HepG2 (cell line): Measurements from ENCODE around the gene REPIN1. TPM values are rescaled to one million over a fixed set of nuclear protein-coding genes. Genes with fewer than 3 reads are reported as not detected.

Experiments used
- ATF3 ChIP-seq: sonication (generic); formaldehyde crosslinking; IDR thresholded peaks from 2 replicates; pipeline ENCODE4 v1.4.0; 2020; ENCODE audit warnings: missing genetic modification reagents
- DMAP1 ChIP-seq: IDR thresholded peaks from 2 replicates; pipeline ENCODE4 v1.6.1; 2016
- FOSL2 ChIP-seq: sonication (generic); formaldehyde crosslinking; IDR thresholded peaks from 2 replicates; pipeline ENCODE4 v1.4.0; 2020; ENCODE audit warnings: missing genetic modification reagents
- ISL2 ChIP-seq: sonication (generic); formaldehyde crosslinking; IDR thresholded peaks from 2 replicates; pipeline ENCODE4 v1.5.0; 2020; ENCODE audit warnings: missing genetic modification reagents
- KAT7 ChIP-seq: IDR thresholded peaks from 2 replicates; pipeline ENCODE4 v1.6.1; 2018; ENCODE audit warnings: borderline replicate concordance, missing compliant biosample characterization
- KDM2A ChIP-seq: sonication (generic); formaldehyde crosslinking; IDR thresholded peaks from 2 replicates; pipeline ENCODE4 v1.4.0; 2020; ENCODE audit warnings: low read depth, missing genetic modification reagents, borderline replicate concordance
- MAX ChIP-seq: IDR thresholded peaks from 2 replicates; pipeline ENCODE4 v1.6.1; 2012; ENCODE audit warnings: inconsistent platforms
- NCOA1 ChIP-seq: sonication (generic); formaldehyde crosslinking; IDR thresholded peaks from 2 replicates; pipeline ENCODE4 v1.9.0; 2021; ENCODE audit warnings: missing genetic modification reagents
- PRDM10 ChIP-seq: sonication (generic); formaldehyde crosslinking; IDR thresholded peaks from 2 replicates; pipeline ENCODE4 v1.4.0; 2020; ENCODE audit warnings: low read depth, missing genetic modification reagents
- SOX5 ChIP-seq: IDR thresholded peaks from 2 replicates; pipeline ENCODE4 v1.6.1; 2016; ENCODE audit warnings: borderline replicate concordance
- SP2 ChIP-seq: sonication (generic); formaldehyde crosslinking; IDR thresholded peaks from 2 replicates; pipeline ENCODE4 v1.5.1; 2020; ENCODE audit warnings: mild to moderate bottlenecking, missing genetic modification reagents
- SSRP1 ChIP-seq: IDR thresholded peaks from 2 replicates; pipeline ENCODE4 v1.6.1; 2016; ENCODE audit warnings: control low read depth
- STAT5B ChIP-seq: sonication (generic); formaldehyde crosslinking; IDR thresholded peaks from 2 replicates; pipeline ENCODE4 v1.4.0; 2020; ENCODE audit warnings: missing genetic modification reagents
- TAF1 ChIP-seq: sonication (generic); formaldehyde crosslinking; IDR thresholded peaks from 2 replicates; pipeline ENCODE4 v1.4.0; 2020; ENCODE audit warnings: missing genetic modification reagents
- U2AF1 ChIP-seq: fragments of 200-400 bp; formaldehyde crosslinking; optimal IDR thresholded peaks from 2 replicates; pipeline ENCODE3; 2017; ENCODE audit warnings: mild to moderate bottlenecking, low read depth, low read length
- ZFP36L2 ChIP-seq: sonication (generic); formaldehyde crosslinking; IDR thresholded peaks from 2 replicates; pipeline ENCODE4 v1.4.0; 2020; ENCODE audit warnings: missing genetic modification reagents
- ZNF235 ChIP-seq: sonication (generic); formaldehyde crosslinking; IDR thresholded peaks from 2 replicates; pipeline ENCODE4 v1.8.1; 2023; ENCODE audit warnings: mild to moderate bottlenecking, missing genetic modification reagents, borderline replicate concordance
- ZNF563 ChIP-seq: sonication (generic); formaldehyde crosslinking; IDR thresholded peaks from 2 replicates; pipeline ENCODE4 v1.8.0; 2022; ENCODE audit warnings: mild to moderate bottlenecking, moderate library complexity, missing genetic modification reagents
- ZNF574 ChIP-seq: sonication (generic); formaldehyde crosslinking; IDR thresholded peaks from 2 replicates; pipeline ENCODE4 v1.4.0; 2020; ENCODE audit warnings: missing genetic modification reagents
- ZNF784 ChIP-seq: sonication (generic); formaldehyde crosslinking; IDR thresholded peaks from 2 replicates; pipeline ENCODE4 v1.5.1; 2020; ENCODE audit warnings: missing genetic modification reagents, mild to moderate bottlenecking, borderline replicate concordance
- polyA plus RNA-seq, 8 experiments: library from polyadenylated mRNA; depleted of rRNA in 3 of 8; stranded (reverse) in 7 of 8; unstranded in 1 of 8; fragments of >200 nt; fragmentation: Illumina TruSeq in 4 of 8; extraction: Trizol in 4 of 8; gene quantifications; 2 replicates each; pipeline versions ENCODE4 v1.2.1 to v1.2.3, GENCODE V29; 2011 to 2016; ENCODE audit warnings: low read depth in 4 of 8, missing spikeins in 1 of 8, mixed read lengths in 1 of 8; ENCODE audit not compliant: insufficient read depth in 1 of 8
- total RNA-seq, 5 experiments: library from RNA; depleted of rRNA; stranded (reverse); fragments of >200 nt; fragmentation: Illumina TruSeq; extraction: Trizol; gene quantifications; 2 replicates each; pipeline ENCODE4 v1.2.3, GENCODE V29; 2016; ENCODE audit warnings: low read depth in 1 of 5

Gene REPIN1
- total and polyA plus RNA-seq, 2 of the 13 experiments (the other 11 are each of a cell fraction or from before 2014, with no cell fraction given): 69.9 to 108 TPM

GRCh38 chr7:150341263-150342120 lies 27.1 kb upstream of the REPIN1 start, which contains the start of gene RARRES2 (continued):
- TF ChIP-seq MAX: peak; percentile 35; the same call in 1 of the 2 replicates
- no peak for TF ChIP-seq ZNF235
- TF ChIP-seq NCOA1: no peak
- no peak for TF ChIP-seq FOSL2 (CRISPR knock-in tag)
- peak; percentile 34; the same call in 1 of the 2 replicates for TF ChIP-seq TAF1 (CRISPR knock-in tag)
- TF ChIP-seq ZNF784 (CRISPR knock-in tag): peak; percentile 14; the same call in 1 of the 2 replicates
- TF ChIP-seq KDM2A (CRISPR knock-in tag): peak; percentile 61; the same call in 1 of the 2 replicates
- TF ChIP-seq ATF3 (CRISPR knock-in tag): peak; percentile 19; the same call in 1 of the 2 replicates
- TF ChIP-seq ISL2: 0 out of 2 replicates have a peak, but pooled peaks have one; percentile 11
- 0 out of 2 replicates have a peak, but pooled peaks have one; percentile 25 for TF ChIP-seq KAT7 (CRISPR knock-in tag)
- TF ChIP-seq PRDM10 (CRISPR knock-in tag): peak; percentile 71
- no peak for TF ChIP-seq SSRP1 (CRISPR knock-in tag)
- no peak for TF ChIP-seq SP2 (CRISPR knock-in tag)
- no peak for TF ChIP-seq STAT5B (CRISPR knock-in tag)
- TF ChIP-seq ZNF574 (CRISPR knock-in tag): no peak
- peak; percentile 49; the same call in 1 of the 2 replicates for TF ChIP-seq ZNF563 (CRISPR knock-in tag)
- TF ChIP-seq SOX5: no peak
- TF ChIP-seq U2AF1: no peak
- no peak; the same call in 1 of the 2 replicates for TF ChIP-seq DMAP1 (CRISPR knock-in tag)
- TF ChIP-seq ZFP36L2: no peak
